AG04449 (cell line): ENCODE results near the gene SRRM2.

Source experiments
- CTCF ChIA-PET: fragments of 350-600 bp; formaldehyde crosslinking; extraction: SDS; loops from one replicate; lab custom pipeline; 2021; ENCODE audit warnings: antibody characterized with exemption; lab: Yijun Ruan, JAX
- POLR2A ChIA-PET: fragments of 400-600, 350-600 bp; formaldehyde crosslinking; extraction: SDS; loops from one replicate; lab custom pipeline; 2020; ENCODE audit warnings: antibody characterized with exemption, inconsistent platforms; lab: Yijun Ruan, JAX
- DNase-seq: peaks from one replicate; pipeline ENCODE4 v3.0.0-alpha.2; 2010; ENCODE audit warnings: low read depth, low spot score
- H3K4me3 ChIP-seq: 2 replicates; pipeline ENCODE4 v1.5.1; 2011; ENCODE audit warnings: low read depth, mild to moderate bottlenecking, control low read depth, low read length
- CTCF ChIP-seq: IDR thresholded peaks from one replicate; pipeline ENCODE4 v1.5.1; 2011; ENCODE audit warnings: mild to moderate bottlenecking, moderate library complexity, low read length, control low read depth, inconsistent platforms; ENCODE audit not compliant: insufficient read depth; ENCODE audit errors: missing control alignments

Gene SRRM2

GRCh38 chr16:2724088-2724676, 28.3 kb upstream of the SRRM2 start:
- H3K4me3 ChIP-seq, result no peak overlapping the region
- DNase-seq, result no peak
- CTCF ChIA-PET, result interaction anchor here (1.0 kb wide), 1 partner anchor 15 kb away, joined by 3 read pairs; no protein-coding TSS in a partner anchor
- TF ChIP-seq CTCF, result no peak
- POLR2A ChIA-PET, result no interaction called here

GRCh38 chr16:2724816-2725348, 27.6 kb upstream of the SRRM2 start:
- no peak for TF ChIP-seq CTCF
- CTCF ChIA-PET, result interaction anchor here (1.0 kb wide), 1 partner anchor 14 kb away, joined by 3 read pairs; no protein-coding TSS in a partner anchor
- DNase-seq, result no peak
- POLR2A ChIA-PET, result no interaction called here
- no peak overlapping the region for H3K4me3 ChIP-seq

DNA sequence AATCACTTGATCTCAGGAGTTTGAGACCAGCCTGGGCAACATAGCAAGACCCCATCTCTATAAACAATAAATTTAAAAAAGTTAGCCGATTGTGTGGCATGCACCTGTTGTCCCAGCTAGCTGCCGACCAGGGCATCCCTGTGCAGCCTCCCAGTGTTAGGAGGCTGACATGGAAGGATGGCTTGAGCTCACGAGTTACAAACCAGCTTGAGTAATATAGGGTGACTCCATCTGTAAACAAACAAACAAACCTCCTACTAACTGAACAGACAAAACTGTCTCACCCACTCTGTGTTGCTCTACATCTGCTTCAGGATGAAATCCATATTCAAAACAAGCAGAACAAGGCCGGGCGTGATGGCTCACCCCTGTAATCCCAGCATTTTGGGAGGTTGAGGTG, 25.5 kb upstream of the SRRM2 start:
- TF ChIP-seq CTCF, result no peak
- no peak for DNase-seq
- ChIA-PET POLR2A (no interaction called here), CTCF (no interaction called here)
- H3K4me3 ChIP-seq, result no peak overlapping the region

GRCh38 chr16:2728034-2728433, 24.4 kb upstream of the SRRM2 start:
- no peak for TF ChIP-seq CTCF
- CTCF ChIA-PET, result interaction anchor here (1.1 to 1.7 kb wide), 3 partner anchors 8 to 96 kb away, joined by 3 to 4 read pairs (median 3); partner anchors contain the start of gene PRSS27
- DNase-seq, result no peak
- POLR2A ChIA-PET, result no interaction called here
- H3K4me3 ChIP-seq, result no peak overlapping the region

DNA sequence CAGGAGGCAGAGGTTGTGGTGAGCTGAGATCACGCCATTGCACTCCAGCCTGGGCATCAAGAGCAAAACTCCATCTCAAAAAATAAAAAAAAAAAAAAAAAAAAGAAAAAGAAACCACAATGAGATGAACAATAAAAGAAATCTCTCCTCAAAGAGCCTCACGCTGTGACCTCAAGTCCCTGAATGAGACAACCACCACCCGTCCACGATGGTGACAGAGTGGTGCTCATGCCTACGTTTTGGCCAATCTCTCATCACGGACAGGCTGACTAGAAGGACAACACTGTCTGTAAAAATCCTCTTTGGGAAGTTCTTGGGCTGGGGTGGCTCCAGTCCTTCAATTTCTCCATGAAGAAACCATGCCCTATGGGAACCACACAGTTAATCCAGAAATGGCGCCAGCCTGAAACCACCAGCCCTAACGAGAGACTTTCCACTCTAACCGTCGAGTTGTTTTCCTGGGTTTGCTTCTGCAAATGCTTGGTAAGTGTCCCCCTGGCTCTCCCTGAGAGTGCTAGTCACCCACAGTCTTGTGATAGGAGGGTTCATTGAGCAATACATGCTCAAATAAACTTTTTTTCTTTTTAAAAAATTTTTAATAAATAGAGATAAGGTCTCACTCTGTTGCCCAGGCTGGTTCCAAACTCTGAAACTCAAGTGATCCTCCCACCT, 17.5 kb upstream of the SRRM2 start:
- no peak for DNase-seq
- ChIA-PET CTCF (no interaction called here), POLR2A (no interaction called here)
- H3K4me3 ChIP-seq, result no peak overlapping the region
- TF ChIP-seq CTCF, result no peak

GRCh38 chr16:2736476-2737237, 15.8 kb upstream of the SRRM2 start:
- H3K4me3 ChIP-seq, result no peak overlapping the region
- DNase-seq, result no peak
- no peak for TF ChIP-seq CTCF
- ChIA-PET CTCF (no interaction called here), POLR2A (no interaction called here)
